ENCODE data around the gene SAFB2. TPM values are rescaled to one million over a fixed set of nuclear protein-coding genes. Genes with fewer than 3 reads are reported as not detected.

SAFB2 gene
- total RNA-seq, 1 donor, result 38.0 TPM

GRCh38 chr19:5579697-5580096 lies 42.9 kb downstream of the SAFB2 start:
- Histone ChIP-seq H3K4me3 (ENCODE audit: insufficient read depth, low read length) (no peak overlapping the region), H3K36me3 (ENCODE audit: insufficient read depth, low read length) (peaks cover 6% of the 10 kb centered on the region), H4K20me1 (ENCODE audit: insufficient read depth, low read length) (peaks cover 6% of the 10 kb centered on the region), H3K4me1 (ENCODE audit: insufficient read depth, low read length) (no peaks in the 10 kb centered on the region), H3K9me3 (ENCODE audit: low read depth, low read length) (no peaks in the 10 kb centered on the region), H3K79me2 (ENCODE audit: insufficient read depth, low read length) (no peaks in the 10 kb centered on the region), H2AFZ (ENCODE audit: low read length) (no peak overlapping the region), H3K27ac (ENCODE audit: low read depth, low read length) (no peak overlapping the region), H3K27me3 (ENCODE audit: insufficient read depth, low read length) (no peaks in the 10 kb centered on the region), H3K4me2 (ENCODE audit: insufficient read depth, low read length) (no peak overlapping the region)
- DNase-seq (ENCODE audit: insufficient read length, low spot score, missing footprints), result no peak
- no peak for TF ChIP-seq CTCF (IDR thresholded peaks at IDR 0.05; ENCODE audit: extremely low read depth, low read depth, low read length)

GRCh38 chr19:5579286-5579685 lies 43.3 kb downstream of the SAFB2 start:
- Histone ChIP-seq H3K4me2 (ENCODE audit: insufficient read depth, low read length) (no peak overlapping the region), H3K36me3 (ENCODE audit: insufficient read depth, low read length) (peaks cover 5% of the 10 kb centered on the region), H3K4me3 (ENCODE audit: insufficient read depth, low read length) (no peak overlapping the region), H3K4me1 (ENCODE audit: insufficient read depth, low read length) (no peaks in the 10 kb centered on the region), H3K27me3 (ENCODE audit: insufficient read depth, low read length) (no peaks in the 10 kb centered on the region), H3K79me2 (ENCODE audit: insufficient read depth, low read length) (no peaks in the 10 kb centered on the region), H3K9me3 (ENCODE audit: low read depth, low read length) (no peaks in the 10 kb centered on the region), H2AFZ (ENCODE audit: low read length) (no peak overlapping the region), H4K20me1 (ENCODE audit: insufficient read depth, low read length) (peaks cover 6% of the 10 kb centered on the region), H3K27ac (ENCODE audit: low read depth, low read length) (no peak overlapping the region)
- TF ChIP-seq CTCF (IDR thresholded peaks at IDR 0.05; ENCODE audit: extremely low read depth, low read depth, low read length), result no peak
- DNase-seq (ENCODE audit: insufficient read length, low spot score, missing footprints), result peak; percentile 62

- no peaks in the 10 kb centered on the region for H3K4me1 ChIP-seq (ENCODE audit: insufficient read depth, low read length)
- no peak overlapping the region for H2AFZ ChIP-seq (ENCODE audit: low read length)
- no peaks in the 10 kb centered on the region for H3K27me3 ChIP-seq (ENCODE audit: insufficient read depth, low read length)
- H3K36me3 ChIP-seq (ENCODE audit: insufficient read depth, low read length), result no peaks in the 10 kb centered on the region
- TF ChIP-seq CTCF (IDR thresholded peaks at IDR 0.05; ENCODE audit: extremely low read depth, low read depth, low read length), result peak; percentile 93
- no peak overlapping the region for H3K27ac ChIP-seq (ENCODE audit: low read depth, low read length)
- DNase-seq (ENCODE audit: insufficient read length, low spot score, missing footprints), result peak; percentile 97
- H3K79me2 ChIP-seq (ENCODE audit: insufficient read depth, low read length), result no peaks in the 10 kb centered on the region
- peak overlapping the region; percentile 48 for H3K4me2 ChIP-seq (ENCODE audit: insufficient read depth, low read length)
- peaks cover 6% of the 10 kb centered on the region for H4K20me1 ChIP-seq (ENCODE audit: insufficient read depth, low read length)
- no peak overlapping the region for H3K4me3 ChIP-seq (ENCODE audit: insufficient read depth, low read length)
- no peaks in the 10 kb centered on the region for H3K9me3 ChIP-seq (ENCODE audit: low read depth, low read length)
Observed at GRCh38 chr19:5578097-5578846, 44.3 kb downstream of the SAFB2 start.

GRCh38 chr19:5575590-5575989 lies 47.0 kb downstream of the SAFB2 start:
- no peak overlapping the region for H3K4me3 ChIP-seq (ENCODE audit: insufficient read depth, low read length)
- DNase-seq (ENCODE audit: insufficient read length, low spot score, missing footprints), result peak; percentile 52
- no peaks in the 10 kb centered on the region for H3K27me3 ChIP-seq (ENCODE audit: insufficient read depth, low read length)
- H2AFZ ChIP-seq (ENCODE audit: low read length), result no peak overlapping the region
- peaks cover 6% of the 10 kb centered on the region for H4K20me1 ChIP-seq (ENCODE audit: insufficient read depth, low read length)
- no peak overlapping the region for H3K4me2 ChIP-seq (ENCODE audit: insufficient read depth, low read length)
- no peaks in the 10 kb centered on the region for H3K4me1 ChIP-seq (ENCODE audit: insufficient read depth, low read length)
- TF ChIP-seq CTCF (IDR thresholded peaks at IDR 0.05; ENCODE audit: extremely low read depth, low read depth, low read length), result no peak
- H3K36me3 ChIP-seq (ENCODE audit: insufficient read depth, low read length), result no peaks in the 10 kb centered on the region
- H3K9me3 ChIP-seq (ENCODE audit: low read depth, low read length), result no peaks in the 10 kb centered on the region
- no peaks in the 10 kb centered on the region for H3K79me2 ChIP-seq (ENCODE audit: insufficient read depth, low read length)
- H3K27ac ChIP-seq (ENCODE audit: low read depth, low read length), result no peak overlapping the region
